AG08395 (cell line): ENCODE data around the gene COMMD6.
"Not testable (repeated sequence)": the region's sequence is repeated elsewhere in the genome, so short reads cannot be mapped to it uniquely, and the experiment has no call there.

Source experiments
- DNase-seq: peaks from one replicate; pipeline ENCODE4 v3.0.0; 2012; ENCODE audit warnings: mixed read lengths, low spot score

COMMD6 gene

DNA sequence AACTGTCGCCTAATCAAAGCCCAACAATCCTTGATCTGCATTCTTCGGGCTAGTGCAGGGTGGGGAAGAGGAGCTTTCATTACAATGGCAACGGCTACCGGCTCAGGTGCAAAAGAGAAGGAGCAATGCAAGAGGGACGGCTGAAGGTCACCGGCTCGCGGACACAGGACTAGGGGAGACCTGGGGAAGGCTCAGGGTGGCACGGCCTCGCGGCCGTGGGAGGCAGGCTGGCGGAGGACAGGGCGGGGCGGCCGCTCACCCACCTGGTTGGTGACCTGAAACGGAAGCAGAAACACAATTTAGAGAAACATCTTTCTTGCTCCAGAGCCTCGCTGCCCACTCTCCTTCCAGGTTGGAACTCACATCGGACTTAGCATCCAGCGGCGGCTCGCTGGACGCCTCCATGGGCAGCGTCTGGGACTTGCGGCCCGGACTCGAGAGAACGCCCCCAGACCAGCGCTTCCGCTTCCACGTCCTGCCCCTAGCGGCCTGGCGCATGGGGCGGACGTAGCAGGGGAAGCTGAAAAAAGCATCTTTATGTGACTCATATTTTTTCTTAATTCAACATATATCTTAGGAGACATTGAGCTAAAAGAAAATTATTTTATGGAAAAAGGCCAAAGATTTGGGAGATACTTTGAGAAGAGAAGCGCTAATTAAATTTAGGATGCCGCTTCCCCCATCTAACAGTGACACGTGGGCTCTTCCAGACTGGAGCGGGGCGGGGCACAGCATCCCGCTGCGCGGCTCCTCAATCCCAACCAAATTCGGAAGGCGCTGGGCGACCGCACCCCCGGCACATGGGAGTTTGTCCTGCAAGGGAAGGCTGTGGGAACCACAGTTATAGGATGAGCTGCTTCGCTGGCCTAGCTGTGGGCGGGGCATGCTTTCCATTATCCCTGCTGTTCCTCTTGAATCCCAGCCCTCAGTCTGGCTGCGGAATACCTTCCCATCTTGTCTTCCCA lies at the start of gene COMMD6:
Gene COMMD6 (minus strand): TSS at position 441 of the 965 bp plus-strand sequence. CDS start 36 bp downstream, at position 405.
- DNase-seq, result peak; percentile 90

DNA sequence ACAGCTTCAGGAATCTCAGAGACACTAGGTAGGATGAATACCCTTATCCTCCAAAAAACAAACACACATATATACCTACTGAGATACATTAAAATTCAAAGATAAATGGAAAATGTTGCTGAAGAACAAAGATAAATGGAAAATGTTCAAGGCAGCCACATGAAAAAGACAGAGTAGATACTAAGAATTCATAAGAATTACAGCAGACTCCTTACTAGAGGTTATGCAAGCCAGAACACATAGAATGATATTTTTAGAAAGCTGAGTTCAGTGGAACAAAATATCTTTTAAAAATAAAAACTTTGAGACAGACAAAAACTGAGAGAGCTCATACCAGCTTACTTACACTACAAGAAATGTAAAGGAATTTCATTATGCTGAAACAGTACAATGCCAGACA lies 47.5 kb upstream of the COMMD6 start:
- DNase-seq, result no peak

DNA sequence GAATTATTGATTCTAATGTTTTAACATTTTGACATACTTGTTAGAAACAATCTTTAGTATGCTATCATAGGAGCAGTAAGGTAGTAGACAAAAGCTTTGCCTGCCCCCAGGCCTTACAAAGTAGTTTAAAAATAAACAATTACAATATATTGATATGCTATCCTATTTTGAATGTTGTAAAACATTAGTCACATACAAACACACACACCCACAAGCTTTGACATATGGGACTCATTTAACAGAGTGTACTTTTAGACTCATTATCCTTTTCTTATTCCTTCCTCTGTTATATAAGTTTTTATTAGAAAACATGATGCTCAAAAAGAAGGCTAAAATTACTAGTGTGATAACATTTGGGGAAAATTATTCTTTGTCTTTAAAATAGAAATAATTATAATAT lies 45.5 kb upstream of the COMMD6 start:
- no peak for DNase-seq

DNA sequence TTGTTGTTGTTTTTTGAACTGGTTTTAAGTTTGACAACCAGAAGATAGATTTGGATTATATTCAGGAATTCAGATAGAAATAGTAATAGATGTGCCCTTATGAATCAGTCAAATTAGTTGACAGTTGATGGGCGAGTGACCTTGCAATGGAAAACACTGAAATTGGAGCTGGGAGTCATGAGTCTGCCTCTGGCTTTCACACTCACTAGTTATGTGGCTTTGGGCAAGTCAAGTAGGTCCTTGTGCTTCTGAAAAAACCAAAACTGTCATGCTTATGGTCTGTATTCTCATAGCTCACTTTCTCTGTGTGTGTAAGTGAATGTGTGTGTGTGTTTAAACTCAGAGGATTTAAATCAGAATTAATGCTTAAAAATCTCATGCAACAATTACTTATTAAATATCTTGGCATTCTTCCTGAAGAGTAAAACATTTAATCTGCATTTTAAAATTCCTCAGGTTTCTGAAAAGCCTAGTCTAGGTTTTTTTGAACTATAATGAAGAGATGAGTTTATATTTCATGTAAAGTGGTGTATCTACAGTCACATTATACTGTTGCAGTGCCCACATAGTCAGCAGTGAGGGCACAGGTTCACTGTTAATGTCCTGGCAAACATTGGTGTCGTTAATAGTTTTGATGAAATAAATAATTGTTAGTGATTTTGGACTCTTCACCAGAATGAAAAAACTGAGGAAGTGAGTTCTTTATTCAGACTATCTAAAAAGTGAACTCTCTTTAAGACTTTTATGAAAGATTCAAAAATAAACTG lies 44.4 kb upstream of the COMMD6 start:
- DNase-seq, result no peak

DNA sequence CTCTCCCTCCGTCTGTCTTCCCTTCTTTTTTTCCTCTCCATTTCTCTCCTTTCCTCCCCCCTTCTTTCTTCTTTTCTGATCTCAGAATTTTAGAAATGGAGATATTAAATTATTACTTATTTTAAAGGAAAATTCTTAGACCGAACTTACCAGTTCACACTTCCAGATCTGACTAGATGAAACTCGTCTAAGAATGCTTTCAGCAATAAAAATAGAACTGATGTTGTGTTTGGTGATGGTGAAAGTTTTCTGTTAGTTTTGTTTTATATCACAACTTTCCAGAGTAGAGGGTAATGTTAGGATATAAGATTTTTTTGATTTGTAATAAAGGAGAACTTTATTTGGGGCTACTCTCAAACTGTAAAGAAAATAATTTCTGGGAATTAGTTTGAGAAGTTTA lies 41.9 kb upstream of the COMMD6 start:
- DNase-seq, result no peak

DNA sequence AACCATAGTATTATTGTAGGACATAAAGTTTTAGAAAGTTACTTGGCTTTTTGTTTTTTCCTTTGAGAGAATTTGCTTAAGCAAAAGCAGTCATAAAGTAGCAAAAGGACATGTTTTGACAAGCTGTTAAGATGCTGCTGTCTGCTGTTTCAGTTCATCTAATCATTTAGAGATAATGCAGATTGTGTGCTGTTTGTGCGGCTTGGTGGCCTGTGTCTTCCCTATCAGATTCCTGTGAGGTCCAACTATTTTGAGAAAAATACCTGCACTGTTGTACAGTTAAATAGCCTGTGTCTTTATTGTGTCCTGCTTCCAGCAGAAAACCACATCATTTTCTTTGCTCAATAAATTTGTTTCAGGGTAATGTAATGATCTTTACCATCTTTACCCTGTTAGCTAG lies 31.9 kb upstream of the COMMD6 start:
- no peak for DNase-seq

DNA sequence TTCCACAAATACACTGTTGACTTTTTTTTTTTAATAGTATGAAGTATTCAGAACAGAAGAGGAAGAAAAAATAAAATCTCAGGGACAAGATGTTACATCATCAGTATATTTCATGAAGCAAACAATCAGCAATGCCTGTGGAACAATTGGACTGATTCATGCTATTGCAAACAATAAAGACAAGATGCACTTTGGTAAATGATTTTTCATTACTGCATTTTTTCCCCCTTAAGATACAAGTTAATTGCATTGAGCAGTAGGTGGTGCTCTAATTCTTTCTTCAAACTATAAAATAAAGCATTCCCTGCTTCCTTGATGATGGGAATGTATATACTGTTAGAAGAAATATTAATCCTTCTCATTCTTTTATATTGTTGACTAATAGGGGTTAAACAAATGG lies 29.0 kb upstream of the COMMD6 start:
- DNase-seq, result peak; percentile 34

DNA sequence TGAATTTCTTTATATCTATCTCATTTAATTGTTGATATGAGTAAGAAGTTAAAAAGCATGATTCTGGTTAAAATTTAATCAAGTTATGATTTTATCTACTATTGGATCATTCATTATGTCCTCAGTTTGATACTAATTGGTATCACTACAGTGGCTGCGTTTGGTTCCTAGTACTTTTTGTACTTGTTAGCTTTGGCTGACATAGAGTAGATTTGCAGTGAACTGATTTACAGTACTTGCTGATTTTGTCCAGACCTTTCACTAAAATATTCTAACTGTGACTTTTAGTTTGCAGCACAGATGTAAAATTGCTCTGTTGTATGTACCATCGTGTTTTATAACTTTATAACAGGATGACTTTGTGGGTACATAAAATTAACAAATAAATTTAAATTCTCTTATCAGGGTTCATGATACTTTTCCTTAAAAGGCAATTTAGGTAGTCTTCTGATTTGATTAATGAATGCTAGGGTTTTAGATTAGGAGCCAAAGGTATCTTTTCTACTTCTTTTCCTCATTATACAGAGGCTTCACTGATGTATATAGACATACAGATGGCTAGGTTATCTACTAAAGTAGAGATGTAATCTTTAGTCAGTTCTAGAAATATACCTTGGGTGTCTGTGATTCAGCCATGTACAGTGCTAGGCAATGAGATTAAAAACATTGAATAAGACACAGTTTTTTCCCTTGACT lies 20.7 kb upstream of the COMMD6 start:
- no peak for DNase-seq

DNA sequence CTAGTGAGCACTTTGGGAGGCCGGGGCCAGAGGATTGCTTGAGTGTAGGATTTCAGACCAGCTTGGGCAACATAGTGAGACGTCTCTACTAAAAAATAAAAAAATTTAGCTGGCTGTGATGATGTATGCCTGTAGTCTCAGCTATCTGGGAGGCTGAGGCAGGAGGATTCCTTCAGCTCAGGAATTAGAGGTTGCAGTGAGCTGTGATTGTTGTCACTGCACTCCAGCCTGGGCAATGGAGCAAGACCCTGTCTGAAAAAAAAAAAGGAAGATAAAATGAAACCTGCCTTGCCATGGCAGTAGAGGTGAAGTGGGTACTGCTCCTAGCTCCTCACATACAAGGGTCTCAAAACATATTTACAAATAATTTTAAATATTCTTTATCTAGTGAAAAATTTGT lies 19.3 kb upstream of the COMMD6 start:
- DNase-seq, result no peak

DNA sequence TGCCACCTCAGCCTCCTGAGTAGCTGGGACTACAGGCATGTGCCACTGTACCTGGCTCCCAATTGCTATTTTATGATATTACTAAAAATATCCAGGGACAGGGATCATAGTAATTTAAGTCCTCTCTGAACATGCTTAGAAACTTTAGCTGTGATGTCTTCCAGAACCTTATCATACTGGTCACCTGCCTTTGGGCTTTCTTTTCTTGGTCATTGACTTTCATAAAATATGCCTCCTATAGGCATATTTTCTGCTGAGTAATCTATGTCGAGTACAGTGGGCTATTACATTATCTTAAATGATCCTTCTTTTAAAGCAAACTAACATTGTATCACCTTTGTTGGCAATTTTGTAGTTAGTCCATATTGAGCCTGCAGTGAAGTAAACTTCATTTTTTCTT lies 18.2 kb upstream of the COMMD6 start:
- no peak for DNase-seq

DNA sequence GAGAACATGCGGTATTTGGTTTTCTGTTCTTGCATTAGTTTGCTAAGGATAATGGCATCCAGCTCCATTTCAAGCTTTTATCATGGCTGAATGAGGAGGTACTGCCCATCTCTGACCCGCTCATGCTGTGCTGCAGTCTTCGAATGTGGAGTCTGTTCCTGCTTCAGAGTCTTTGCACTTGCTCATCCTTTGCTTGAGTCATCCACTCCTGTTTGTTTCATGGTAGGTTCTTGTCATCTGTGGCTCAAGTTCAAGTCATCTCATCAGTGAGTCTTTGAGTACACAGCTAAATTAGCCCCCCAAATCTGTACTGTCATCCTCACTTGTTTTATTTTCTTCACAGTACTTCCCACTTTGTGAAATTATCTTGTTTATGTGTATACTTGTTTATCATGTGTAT lies 17.3 kb upstream of the COMMD6 start:
- no peak for DNase-seq

DNA sequence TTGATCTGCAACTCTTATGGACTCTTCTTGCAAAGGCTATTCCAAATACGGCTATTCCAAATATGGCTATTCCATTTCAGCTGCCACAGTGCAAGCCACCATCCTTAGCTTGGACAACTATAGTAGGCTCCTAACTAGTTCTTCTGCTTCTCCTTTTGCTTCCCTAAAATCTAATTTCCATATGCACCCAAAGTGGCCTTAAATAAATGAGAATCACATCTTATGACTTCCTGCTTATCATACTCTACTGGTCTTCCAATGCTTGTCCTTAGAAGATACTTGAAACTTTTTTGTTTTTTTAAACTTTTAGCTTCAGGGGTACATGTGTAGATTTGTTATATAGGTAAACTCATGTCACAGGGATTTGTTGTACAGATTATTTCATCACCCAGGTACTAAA lies 16.8 kb upstream of the COMMD6 start:
- DNase-seq, result no peak

DNA sequence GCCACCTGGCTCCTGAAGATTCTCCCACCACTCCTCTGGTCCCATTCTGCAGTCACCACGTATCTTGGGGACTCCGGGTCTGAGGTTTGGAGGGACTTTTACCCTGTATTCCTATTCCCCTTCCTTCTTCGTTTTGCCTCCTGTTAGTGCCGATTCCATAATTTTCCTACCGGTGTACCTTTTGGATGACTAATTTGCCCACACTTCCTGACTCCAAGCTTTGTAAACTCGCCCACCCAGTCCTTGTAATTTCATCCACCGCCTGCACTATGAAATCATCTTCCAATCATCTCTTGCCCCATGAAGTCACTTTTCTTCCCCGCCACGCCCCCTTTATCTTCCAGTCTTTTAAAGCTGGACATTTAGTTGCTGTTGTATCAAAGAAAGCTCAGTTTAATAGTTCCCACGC lies 12.5 kb upstream of the COMMD6 start:
- DNase-seq, result peak; percentile 48

DNA sequence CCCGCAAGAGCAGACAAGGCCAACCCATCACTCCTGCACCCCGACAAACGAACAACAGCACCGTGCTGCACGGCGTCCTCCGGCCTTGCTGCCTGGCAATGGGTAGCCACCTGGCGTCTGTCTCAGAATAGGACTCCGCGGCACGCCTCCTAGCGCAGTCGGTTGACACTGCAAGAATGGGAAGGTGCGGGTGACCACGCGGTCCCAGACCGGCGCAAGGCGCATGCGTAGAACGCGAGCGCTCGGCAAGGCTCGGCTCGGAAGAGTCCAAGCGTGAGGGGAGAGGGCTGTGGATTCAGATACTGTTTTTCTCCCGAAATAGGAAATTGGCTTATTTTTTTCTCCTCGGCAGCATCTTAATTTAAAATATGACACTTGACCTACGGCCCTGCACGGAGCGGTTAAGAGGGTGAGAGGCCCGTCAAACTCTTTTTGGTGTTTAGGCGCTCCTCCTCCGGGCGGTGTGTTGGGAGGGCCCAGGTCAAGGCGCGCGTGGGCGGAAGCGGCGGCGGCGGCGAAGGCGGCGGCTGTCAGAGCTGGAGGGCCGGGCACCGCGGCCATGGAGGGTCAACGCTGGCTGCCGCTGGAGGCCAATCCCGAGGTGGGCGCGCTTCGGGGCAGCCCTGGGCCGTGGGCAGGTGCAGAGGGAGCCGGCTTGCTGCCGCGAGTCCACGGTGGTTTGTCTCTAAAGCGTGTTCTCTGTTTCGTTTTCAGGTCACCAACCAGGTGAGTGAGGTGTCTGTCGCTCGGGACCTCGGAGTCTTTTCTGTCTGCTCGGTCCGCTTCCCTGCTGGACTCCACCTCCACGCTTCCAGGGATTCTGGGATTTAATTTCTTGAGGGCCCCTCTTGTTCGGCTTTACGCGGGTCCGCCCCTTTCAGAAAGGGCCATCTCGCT lies 11.9 kb upstream of the COMMD6 start, which contains the start of gene UCHL3:
Gene UCHL3 (plus strand): TSS at position 530 of the 897 bp plus-strand sequence. CDS start 30 bp downstream, at position 560.
- DNase-seq, result peak; percentile 97

DNA sequence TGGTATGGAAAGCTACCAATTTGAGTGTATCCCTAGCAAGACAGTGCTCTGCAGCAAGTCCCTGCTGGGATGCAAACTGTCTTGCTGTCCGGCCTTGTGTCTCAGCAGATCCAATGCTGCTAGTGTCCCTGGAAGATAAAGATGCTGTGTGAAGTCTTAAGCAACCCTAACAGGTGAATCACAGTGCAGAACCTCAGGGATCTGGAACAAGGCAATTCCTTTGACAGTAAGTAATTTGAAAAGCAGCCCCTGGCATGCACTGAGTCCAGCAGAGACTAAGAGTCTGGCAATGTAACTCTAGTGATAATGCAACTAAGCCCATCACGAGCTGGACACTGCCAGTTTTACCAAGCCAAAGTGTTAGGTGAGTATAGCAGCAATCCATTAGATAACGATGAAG lies 10.3 kb upstream of the COMMD6 start:
- DNase-seq, result no peak

DNA sequence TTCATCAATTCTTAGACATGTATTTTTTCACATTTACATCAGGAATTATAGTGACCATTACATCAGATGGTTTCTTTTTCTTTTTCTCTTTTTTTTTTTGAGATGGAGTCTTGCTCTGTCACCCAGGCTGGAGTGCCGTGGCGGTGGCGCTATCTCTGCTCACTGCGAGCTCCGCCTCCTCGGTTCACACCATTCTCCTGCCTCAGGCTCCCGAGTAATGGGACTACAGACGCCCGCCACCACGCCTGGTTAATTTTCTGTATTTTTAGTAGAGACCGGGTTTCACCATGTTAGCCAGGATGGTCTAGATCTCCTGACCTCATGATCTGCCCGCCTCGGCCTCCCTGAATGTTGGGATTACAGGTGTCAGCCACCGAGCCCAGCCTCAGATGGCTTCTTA lies 7.7 kb upstream of the COMMD6 start:
- not testable (repeated sequence) for DNase-seq

DNA sequence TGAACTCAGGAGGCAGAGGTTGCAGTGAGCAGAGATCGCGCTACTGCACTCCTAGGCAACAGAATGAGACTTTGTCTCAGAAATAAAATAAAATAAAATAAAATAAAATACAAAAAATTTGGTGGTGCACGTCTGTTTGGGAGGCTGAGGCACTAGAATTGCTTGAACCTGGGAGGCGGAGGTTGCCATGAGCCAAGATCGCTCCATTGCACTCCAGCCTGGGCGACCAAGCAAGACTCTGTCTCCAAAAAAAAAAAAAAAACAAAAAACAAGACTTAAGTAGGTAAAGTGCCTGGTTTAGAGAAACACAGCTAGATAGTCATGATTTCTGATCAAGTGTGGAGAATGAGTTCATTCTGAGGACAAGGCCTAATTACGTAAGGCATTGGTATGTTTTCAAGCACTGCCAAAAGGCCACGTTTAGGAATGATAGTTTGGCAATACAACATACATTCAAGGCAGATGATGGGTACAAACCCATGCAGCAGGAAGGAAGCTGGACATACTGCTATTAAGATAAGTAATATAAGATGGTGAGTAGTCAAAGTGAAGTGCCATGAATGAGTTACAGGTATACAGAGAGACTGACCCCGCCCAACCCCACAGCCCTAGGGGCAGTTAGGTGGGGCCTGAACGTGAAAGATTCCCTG lies 7.2 kb upstream of the COMMD6 start:
- peak; percentile 73 for DNase-seq

DNA sequence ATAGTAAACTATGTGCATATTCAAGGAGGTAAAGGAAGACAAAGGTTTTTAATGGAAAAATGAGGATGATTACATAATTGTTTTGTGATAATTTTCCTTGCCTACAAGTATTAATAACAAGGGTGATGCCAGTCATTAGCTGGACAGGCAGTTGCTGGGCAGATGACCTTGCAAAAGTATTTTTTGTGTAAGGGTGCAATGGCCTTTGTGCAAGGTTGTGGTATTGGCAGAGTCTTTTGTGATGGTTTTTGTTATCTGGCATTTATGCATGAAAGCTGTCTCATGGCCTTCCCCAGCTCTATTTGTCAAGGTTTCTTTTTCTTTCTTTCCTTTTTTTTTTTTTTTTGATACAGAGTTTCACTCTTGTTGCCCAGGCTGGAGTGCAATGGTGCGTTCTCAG lies 4.3 kb upstream of the COMMD6 start:
- no peak for DNase-seq

DNA sequence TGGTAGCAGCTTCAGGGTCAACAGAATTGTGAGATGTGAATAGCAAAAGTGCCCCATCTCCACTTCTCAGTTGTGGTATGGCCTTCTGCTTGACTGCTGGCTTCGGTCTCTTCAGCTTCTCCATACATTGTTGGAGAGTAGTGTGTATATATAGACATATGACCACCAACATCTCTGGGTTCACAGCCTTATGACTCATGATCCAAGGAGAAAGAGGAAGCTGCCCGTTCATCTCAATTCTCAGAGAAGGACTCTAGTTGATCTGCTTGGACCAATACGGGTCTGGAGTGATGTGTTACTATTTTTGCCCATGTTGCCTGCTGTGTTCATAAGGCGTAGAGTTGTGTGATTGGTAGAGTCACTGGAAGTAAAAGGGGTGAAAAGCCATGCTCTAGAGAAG lies 3.6 kb upstream of the COMMD6 start:
- DNase-seq, result no peak

DNA sequence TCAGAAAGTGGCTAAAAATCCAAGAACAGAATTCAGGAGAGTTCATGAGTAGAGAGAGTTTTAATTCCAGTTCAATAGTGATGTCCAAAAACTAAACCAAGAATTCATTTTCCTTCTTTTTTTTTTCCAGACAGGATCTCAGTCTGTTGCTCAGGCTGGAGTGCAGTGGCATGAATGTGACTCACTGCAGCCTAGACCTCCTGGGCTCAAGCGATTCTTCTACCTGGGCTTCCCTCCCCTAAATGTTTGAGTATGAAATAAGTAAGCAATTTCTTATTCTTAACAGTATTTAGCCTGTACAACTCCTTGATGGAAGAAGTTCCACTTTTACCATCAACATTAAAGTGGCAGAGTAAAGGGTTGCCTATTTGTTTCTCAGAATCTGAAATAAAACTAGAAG lies 3.8 kb downstream of the COMMD6 start:
- no peak for DNase-seq

DNA sequence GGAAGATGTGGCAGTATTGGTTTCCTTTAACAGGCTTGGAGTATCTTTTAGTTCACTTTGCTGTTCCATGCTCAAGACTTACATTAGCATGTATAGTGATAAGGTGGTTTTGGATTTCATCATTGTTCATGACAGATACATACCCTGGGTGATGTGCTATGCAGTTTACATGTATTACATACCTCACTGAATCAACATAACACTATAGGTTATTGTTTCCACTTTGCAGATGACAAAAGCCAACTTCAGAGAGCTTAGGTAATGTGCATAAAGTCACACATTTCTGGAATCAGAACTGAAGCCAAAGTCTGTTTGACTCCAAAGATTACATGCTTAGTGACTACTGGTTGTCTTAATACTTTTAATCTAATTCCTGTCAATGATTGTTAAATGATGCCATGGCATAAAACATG lies 7.1 kb downstream of the COMMD6 start:
- DNase-seq, result no peak
